ENCODE measurements around the gene UBASH3A. TPM values are rescaled to one million over a fixed set of nuclear protein-coding genes. Genes with fewer than 3 reads are reported as not detected.
A peak's percentile ranks its signal among the peaks of the same experiment; 100 is the strongest.

The UBASH3A gene
- total RNA-seq, 1 experiment from 2014 or later = 0.07 TPM

GRCh38 chr21:42463861-42464515, 60.3 kb downstream of the UBASH3A start:
- POLR2A ChIA-PET = interaction anchor here (0.7 kb wide), 1 partner anchor 10 kb away, joined by 3 read pairs; no protein-coding TSS in a partner anchor

GRCh38 chr21:42465008-42465802, 61.5 kb downstream of the UBASH3A start:
- DNase-seq (ENCODE audit: low read depth, low spot score) (no peak), ATAC-seq (no peak)
- Histone ChIP-seq H3K9me3 (ENCODE audit: control insufficient read depth in 1 of 2, insufficient read depth in 1 of 2, low read depth in 1 of 2, low read length in 2 of 2) (no peaks in the 10 kb centered on the region), H3K4me2 (ENCODE audit: low read length) (no peak overlapping the region), H3K4me3 (replicated peaks in 1 of 2; ENCODE audit: low read depth in 1 of 2, low read length in 2 of 2) (no peak overlapping the region), H3K36me3 (ENCODE audit: control insufficient read depth in 1 of 2, insufficient read depth in 2 of 2, low read length in 2 of 2) (no peaks in the 10 kb centered on the region), H3K27me3 (ENCODE audit: insufficient read depth, low read length) (no peaks in the 10 kb centered on the region), H4K20me1 (ENCODE audit: insufficient read depth) (no peaks in the 10 kb centered on the region), H3K27ac (ENCODE audit: low read depth, low read length) (no peak overlapping the region), H2AFZ (ENCODE audit: low read depth, low read length, poor library complexity, severe bottlenecking) (no peak overlapping the region), H3K9ac (ENCODE audit: low read length) (no peak overlapping the region), H3K4me1 (ENCODE audit: control insufficient read depth in 1 of 2, insufficient read depth in 2 of 2, low read length in 2 of 2) (peaks cover 3 to 15% of the 10 kb centered on the region in 2 experiments; a peak in 1 of 4 replicates), H3K9me2 (ENCODE audit: insufficient read depth) (no peaks in the 10 kb centered on the region), H3K79me2 (ENCODE audit: insufficient read depth, low read length) (no peaks in the 10 kb centered on the region)
- POLR2A ChIA-PET = no interaction called here
- BruUV-seq (replicated peaks) = no TSS peak
- intact Hi-C loops (cut with micrococcal nuclease) = no loop called here
- RAD21 ChIA-PET (ENCODE audit: low non-redundant PET in 1 of 2, low total read pairs in 2 of 2, uncharacterized antibody in 2 of 2, unreplicated experiment in 2 of 2) = no interaction called here
- TF ChIP-seq SIN3A (IDR thresholded peaks at IDR 0.05; ENCODE audit: low read depth) = no peak
- CTCF ChIA-PET = no interaction called here

More at GRCh38 chr21:42463861-42464515, 60.3 kb downstream of the UBASH3A start:
- H3K9me3 ChIP-seq (ENCODE audit: control insufficient read depth in 1 of 2, insufficient read depth in 1 of 2, low read depth in 1 of 2, low read length in 2 of 2) = no peaks in the 10 kb centered on the region
- peak; percentile 92 for DNase-seq (ENCODE audit: low read depth, low spot score)
- TF ChIP-seq JUND (IDR thresholded peaks at IDR 0.05) = no peak
- TF ChIP-seq EGR1 (IDR thresholded peaks at IDR 0.05; ENCODE audit: low read depth) = no peak
- TF ChIP-seq SP1 (IDR thresholded peaks at IDR 0.05; ENCODE audit: low read depth) = peak; percentile 84
- peaks cover 3 to 15% of the 10 kb centered on the region in 2 experiments; a peak in 1 of 4 replicates for H3K4me1 ChIP-seq (ENCODE audit: control insufficient read depth in 1 of 2, insufficient read depth in 2 of 2, low read length in 2 of 2)
- peak overlapping the region; percentile 91 for H2AFZ ChIP-seq (ENCODE audit: low read depth, low read length, poor library complexity, severe bottlenecking)
- H3K27ac ChIP-seq (ENCODE audit: low read depth, low read length) = no peak overlapping the region; the same call in 1 of the 2 replicates
- no peaks in the 10 kb centered on the region for H3K9me2 ChIP-seq (ENCODE audit: insufficient read depth)
- H3K36me3 ChIP-seq (ENCODE audit: control insufficient read depth in 1 of 2, insufficient read depth in 2 of 2, low read length in 2 of 2) = no peaks in the 10 kb centered on the region
- ChIA-PET RAD21 (ENCODE audit: low non-redundant PET in 1 of 2, low total read pairs in 2 of 2, uncharacterized antibody in 2 of 2, unreplicated experiment in 2 of 2) (no interaction called here), CTCF (no interaction called here)
- H3K4me3 ChIP-seq (replicated peaks in 1 of 2; ENCODE audit: low read depth in 1 of 2, low read length in 2 of 2) = no peak overlapping the region
- H3K4me2 ChIP-seq (ENCODE audit: low read length) = peak overlapping the region; percentile 30
- peak; percentile 91 for ATAC-seq
- intact Hi-C loops (cut with micrococcal nuclease) = no loop called here
- no TSS peak for BruUV-seq (replicated peaks)
- H4K20me1 ChIP-seq (ENCODE audit: insufficient read depth) = no peaks in the 10 kb centered on the region
- H3K27me3 ChIP-seq (ENCODE audit: insufficient read depth, low read length) = no peaks in the 10 kb centered on the region
- no peaks in the 10 kb centered on the region for H3K79me2 ChIP-seq (ENCODE audit: insufficient read depth, low read length)
- H3K9ac ChIP-seq (ENCODE audit: low read length) = no peak overlapping the region

All from HCT116 (cell line).